H1 (cell line): ENCODE results near the gene KRTAP19-8. TPM values are rescaled to one million over a fixed set of nuclear protein-coding genes. Genes with fewer than 3 reads are reported as not detected.

Source experiments
- BACH1 ChIP-seq: IDR thresholded peaks from 2 replicates; pipeline ENCODE4 v1.6.1; 2012; ENCODE audit warnings: low read length, improper control_type of control experiment
- BCL11A ChIP-seq, 2 experiments: IDR thresholded peaks; one replicate each; pipeline ENCODE4 v1.6.1; 2011; ENCODE audit warnings: low read depth in 2 of 2, low read length in 2 of 2, mild to moderate bottlenecking in 2 of 2
- CHD2 ChIP-seq: IDR thresholded peaks from 2 replicates; pipeline ENCODE4 v1.6.1; 2012; ENCODE audit warnings: low read length, improper control_type of control experiment
- CHD7 ChIP-seq: fragments of 300-600 bp; sonication (generic); IDR thresholded peaks from 2 replicates; pipeline ENCODE4 v1.7.1; 2012; ENCODE audit warnings: low read length, moderate library complexity, mild to moderate bottlenecking, inconsistent platforms; ENCODE audit not compliant: insufficient replicate concordance
- HDAC2 ChIP-seq, 2 experiments: fragments of 300-600 bp in 1 of 2; sonication (generic) in 1 of 2; IDR thresholded peaks; 2 replicates each; pipeline ENCODE4 v1.6.1; 2011 to 2012; ENCODE audit warnings: low read depth in 2 of 2, low read length in 2 of 2, mild to moderate bottlenecking in 2 of 2, moderate library complexity in 2 of 2, borderline replicate concordance in 1 of 2, inconsistent platforms in 1 of 2
- JUND ChIP-seq: IDR thresholded peaks from 2 replicates; pipeline ENCODE4 v1.6.1; 2011; ENCODE audit warnings: mild to moderate bottlenecking, improper control_type of control experiment, low read length
- PHF8 ChIP-seq: fragments of 200-600 bp; sonication (generic); conservative IDR thresholded peaks from 2 replicates; pipeline ENCODE4 v1.7.1; 2012; ENCODE audit warnings: low read depth, mild to moderate bottlenecking, inconsistent platforms, low read length, moderate library complexity
- POLR2A ChIP-seq, 2 experiments: IDR thresholded peaks; 1 replicate in 1 of 2; 2 replicates in 1 of 2; pipeline ENCODE4 v1.6.1; 2011; ENCODE audit warnings: low read depth in 2 of 2, low read length in 2 of 2, mild to moderate bottlenecking in 2 of 2; ENCODE audit errors: control extremely low read depth in 1 of 2
- RBBP5 ChIP-seq: IDR thresholded peaks from 2 replicates; pipeline ENCODE4 v1.7.1; 2012; ENCODE audit warnings: low read depth, mild to moderate bottlenecking, inconsistent platforms, low read length, moderate library complexity, borderline replicate concordance
- polyA plus RNA-seq, 7 experiments: library from polyadenylated mRNA; depleted of rRNA in 3 of 7; stranded (reverse) in 5 of 7; unstranded in 2 of 7; fragments of >200 nt in 5 of 7; fragments of 200-250 nt in 2 of 7; gene quantifications; 1 replicate in 5 of 7; 2 replicates in 1 of 7; 4 replicates in 1 of 7; pipeline versions ENCODE4 v1.2.1 to v1.2.3, GENCODE V29; 2011 to 2013; ENCODE audit warnings: missing spikeins in 2 of 7, mixed read lengths in 2 of 7
- total RNA-seq: library from RNA; stranded (reverse); fragmentation: NEBNext Ultra II Directional; extraction: Animal tissue kit (Norgen Biotek cat#: 25700); gene quantifications from 2 replicates; pipeline ENCODE4 v1.2.1, GENCODE V29; 2021
- TF ChIP-seq, protein P1 (sequence below): IDR thresholded peaks from 2 replicates; pipeline ENCODE4 v1.6.1; 2011; ENCODE audit warnings: low read depth, mild to moderate bottlenecking, low read length; ENCODE audit not compliant: insufficient read depth

Gene KRTAP19-8
- total and polyA plus RNA-seq, 2 of the 8 experiments (the other 6 are each of a cell fraction or from before 2014, with no cell fraction given) = not detected

GRCh38 chr21:31042080-31042464, 3.8 kb upstream of the KRTAP19-8 start (continued):
- TF ChIP-seq CHD7 = no peak
- TF ChIP-seq BACH1 = no peak
- no peak for TF ChIP-seq RBBP5
- no peak for TF ChIP-seq POLR2A (IDR thresholded peaks at IDR 0.05; ENCODE audit: control extremely low read depth in 1 of 2, low read depth in 2 of 2, low read length in 2 of 2)
- TF ChIP-seq BCL11A (IDR thresholded peaks at IDR 0.05; ENCODE audit: low read depth in 2 of 2, low read length in 2 of 2) = no peak
- TF ChIP-seq JUND = no peak
- TF ChIP-seq HDAC2 (IDR thresholded peaks at IDR 0.05; ENCODE audit: borderline replicate concordance in 1 of 2, low read depth in 2 of 2, low read length in 2 of 2) = no peak
- TF ChIP-seq CHD2 = no peak
- no peak for TF ChIP-seq PHF8
- TF ChIP-seq, protein P1, sequence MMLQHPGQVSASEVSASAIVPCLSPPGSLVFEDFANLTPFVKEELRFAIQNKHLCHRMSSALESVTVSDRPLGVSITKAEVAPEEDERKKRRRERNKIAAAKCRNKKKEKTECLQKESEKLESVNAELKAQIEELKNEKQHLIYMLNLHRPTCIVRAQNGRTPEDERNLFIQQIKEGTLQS = no peak
